Adipocyte (in vitro differentiated cells): ENCODE results near the gene SCN1B.
A peak's percentile ranks its signal among the peaks of the same experiment; 100 is the strongest.
"Not testable (repeated sequence)": the region's sequence is repeated elsewhere in the genome, so short reads cannot be mapped to it uniquely, and the experiment has no call there.

ENCODE experiments used
- DNase-seq: peaks from one replicate; pipeline ENCODE4 v3.0.0-alpha.2; 2015; ENCODE audit warnings: low read depth
- H3K27me3 ChIP-seq: replicated peaks from 2 replicates; pipeline ENCODE4 v1.7.0; 2013; ENCODE audit warnings: mild to moderate bottlenecking, low read length, moderate library complexity; ENCODE audit not compliant: control insufficient read depth, insufficient read depth
- H3K36me3 ChIP-seq: 2 replicates; pipeline ENCODE4 v1.7.0; 2013; ENCODE audit warnings: low read length, mild to moderate bottlenecking, moderate library complexity; ENCODE audit not compliant: control insufficient read depth, insufficient read depth, severe bottlenecking
- H3K4me1 ChIP-seq: 2 replicates; pipeline ENCODE4 v1.7.0; 2013; ENCODE audit warnings: mild to moderate bottlenecking, low read length, moderate library complexity; ENCODE audit not compliant: control insufficient read depth, insufficient read depth
- H3K4me3 ChIP-seq: 2 replicates; pipeline ENCODE4 v1.7.0; 2013; ENCODE audit warnings: mild to moderate bottlenecking, low read length, moderate library complexity
- H3K9ac ChIP-seq: 2 replicates; pipeline ENCODE4 v1.7.0; 2013; ENCODE audit warnings: mild to moderate bottlenecking, low read length, moderate library complexity
- H3K9me3 ChIP-seq: 2 replicates; pipeline ENCODE4 v1.7.0; 2013; ENCODE audit warnings: mild to moderate bottlenecking, low read length, moderate library complexity; ENCODE audit not compliant: control insufficient read depth

Gene SCN1B

GRCh38 chr19:35030257-35031071, at the start of gene SCN1B:
Gene SCN1B (plus strand): TSS chr19:35030470. CDS start chr19:35030821, 351 bp downstream.
- peak; percentile 89 for DNase-seq
- Histone ChIP-seq H3K27me3 (peaks cover 7% of the 10 kb centered on the region), H3K36me3 (peaks cover 25% of the 10 kb centered on the region), H3K4me3 (peak within 1 kb of the TSS; percentile 72), H3K9me3 (no peaks in the 10 kb centered on the region), H3K4me1 (no peaks in the 10 kb centered on the region), H3K9ac (peak within 1 kb of the TSS; percentile 21)

- no peak for DNase-seq
- peaks cover 7% of the 10 kb centered on the region for H3K27me3 ChIP-seq
- no peak overlapping the region for H3K4me3 ChIP-seq
- H3K4me1 ChIP-seq: peaks cover 4% of the 10 kb centered on the region
- H3K9me3 ChIP-seq: peaks cover 4% of the 10 kb centered on the region
- no peak overlapping the region for H3K9ac ChIP-seq
- H3K36me3 ChIP-seq: no peaks in the 10 kb centered on the region
Measured at GRCh38 chr19:34982275-34982674, 48.0 kb upstream of the SCN1B start.

DNA sequence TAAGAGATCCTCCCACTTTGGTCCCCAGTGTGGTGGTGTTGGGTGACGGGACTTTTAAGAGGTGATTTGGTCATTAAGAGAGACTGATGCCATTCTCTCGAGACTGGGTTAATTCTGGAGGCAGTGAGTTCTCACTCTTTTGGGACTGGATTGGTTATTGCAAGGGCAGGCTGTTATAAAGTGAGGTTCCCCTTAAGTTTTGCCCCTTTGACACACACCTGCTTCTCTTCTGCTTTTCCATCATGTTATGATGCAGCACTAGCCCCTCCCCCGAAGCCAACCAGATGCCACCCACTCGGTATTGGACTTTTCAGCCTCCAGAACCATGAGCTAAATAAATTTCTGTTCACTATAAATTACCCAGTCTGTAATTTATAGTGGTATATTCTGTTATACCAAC, 46.5 kb upstream of the SCN1B start:
- Histone ChIP-seq H3K4me3 (no peak overlapping the region), H3K9me3 (peaks cover 4% of the 10 kb centered on the region), H3K4me1 (peaks cover 4% of the 10 kb centered on the region), H3K36me3 (no peaks in the 10 kb centered on the region), H3K9ac (no peak overlapping the region), H3K27me3 (peaks cover 7% of the 10 kb centered on the region)
- no peak for DNase-seq

GRCh38 chr19:34984287-34984686, 46.0 kb upstream of the SCN1B start:
- Histone ChIP-seq H3K4me1 (peaks cover 4% of the 10 kb centered on the region), H3K4me3 (no peak overlapping the region)
- DNase-seq: no peak

DNA sequence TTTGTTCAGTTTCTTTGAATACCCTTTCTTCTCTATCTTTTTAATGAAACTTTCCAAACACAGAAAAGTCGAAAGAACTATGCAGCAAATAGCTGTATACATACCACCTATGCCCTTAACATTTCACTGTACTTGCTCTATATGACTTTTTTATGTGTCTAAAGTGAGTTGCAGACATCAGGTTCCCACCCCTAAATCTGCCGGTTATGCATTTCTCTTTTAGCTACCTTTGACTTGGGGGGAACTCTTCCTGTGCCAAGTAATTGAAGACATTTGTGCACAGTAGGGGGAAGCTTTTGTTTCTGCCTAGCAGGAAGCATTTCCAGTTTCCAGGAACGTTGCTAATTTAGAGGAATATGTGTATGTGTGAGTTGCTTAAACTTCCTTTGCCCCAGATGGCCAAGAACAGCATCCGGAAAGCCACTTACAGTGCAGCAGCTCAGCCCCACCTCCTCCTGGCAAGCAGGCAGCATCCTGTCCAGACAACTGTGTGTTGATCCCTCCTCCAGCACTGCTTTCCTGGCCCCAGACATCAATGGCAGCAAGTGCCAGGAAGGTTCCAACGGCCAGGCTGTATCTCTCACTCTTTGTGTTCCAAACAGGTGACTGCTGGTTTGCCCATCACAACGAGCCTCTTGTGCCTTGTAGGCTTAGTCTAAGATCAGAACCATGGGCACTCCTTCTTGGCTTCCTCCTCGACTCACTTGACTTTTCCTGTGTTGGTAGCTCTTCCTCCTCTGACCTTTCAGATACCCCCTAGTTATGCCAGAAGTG, 44.8 kb upstream of the SCN1B start:
- Histone ChIP-seq H3K4me3 (peak overlapping the region; percentile 6), H3K27me3 (no peaks in the 10 kb centered on the region), H3K9ac (peak overlapping the region; percentile 27), H3K4me1 (peaks cover 4% of the 10 kb centered on the region), H3K9me3 (peaks cover 4% of the 10 kb centered on the region), H3K36me3 (no peaks in the 10 kb centered on the region)
- no peak for DNase-seq

More at GRCh38 chr19:34984287-34984686, 46.0 kb upstream of the SCN1B start:
- H3K9me3 ChIP-seq: peaks cover 4% of the 10 kb centered on the region
- H3K36me3 ChIP-seq: no peaks in the 10 kb centered on the region
- H3K27me3 ChIP-seq: peaks cover 2% of the 10 kb centered on the region
- H3K9ac ChIP-seq: no peak overlapping the region

- Histone ChIP-seq H3K27me3 (no peaks in the 10 kb centered on the region), H3K36me3 (no peaks in the 10 kb centered on the region), H3K9me3 (peaks cover 4% of the 10 kb centered on the region), H3K4me3 (no peak overlapping the region), H3K4me1 (peaks cover 4% of the 10 kb centered on the region), H3K9ac (no peak overlapping the region)
- DNase-seq: no peak
Measured at GRCh38 chr19:34988119-34988518, 42.2 kb upstream of the SCN1B start.

GRCh38 chr19:34989298-34989697, 41.0 kb upstream of the SCN1B start:
- DNase-seq: no peak
- Histone ChIP-seq H3K9me3 (peaks cover 1% of the 10 kb centered on the region), H3K27me3 (peaks cover 3% of the 10 kb centered on the region), H3K4me3 (no peak overlapping the region), H3K36me3 (no peaks in the 10 kb centered on the region), H3K9ac (no peak overlapping the region), H3K4me1 (peaks cover 4% of the 10 kb centered on the region)

DNA sequence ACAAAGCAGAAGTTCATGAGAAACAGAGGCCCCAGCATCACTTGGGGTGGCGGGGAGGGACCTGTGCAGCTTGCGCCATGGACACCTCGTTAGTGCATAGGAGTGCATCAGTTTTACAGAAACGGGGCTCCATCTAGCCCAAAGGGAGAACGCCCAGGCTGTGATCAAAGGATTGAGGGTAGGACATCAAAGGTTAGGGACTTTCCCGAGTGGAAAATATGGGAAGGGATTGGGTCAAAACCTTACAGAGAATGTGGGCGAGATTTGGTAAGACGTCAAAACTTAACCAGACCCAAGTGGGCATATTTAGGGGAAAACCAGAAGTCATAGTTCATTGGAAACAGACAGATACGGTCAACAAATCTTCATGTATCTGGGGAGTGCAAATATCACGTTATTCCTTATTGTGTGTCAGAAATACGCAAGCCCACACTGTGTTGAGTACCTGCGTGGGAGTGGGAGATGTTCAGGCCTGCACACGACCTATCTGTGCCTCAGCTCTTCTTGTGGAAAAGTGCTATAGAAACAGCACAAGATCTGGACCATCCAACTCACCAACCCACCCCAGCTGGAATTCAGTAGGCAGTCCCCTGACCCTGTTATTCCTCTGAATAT, 39.6 kb upstream of the SCN1B start:
- H3K4me3 ChIP-seq: no peak overlapping the region

DNA sequence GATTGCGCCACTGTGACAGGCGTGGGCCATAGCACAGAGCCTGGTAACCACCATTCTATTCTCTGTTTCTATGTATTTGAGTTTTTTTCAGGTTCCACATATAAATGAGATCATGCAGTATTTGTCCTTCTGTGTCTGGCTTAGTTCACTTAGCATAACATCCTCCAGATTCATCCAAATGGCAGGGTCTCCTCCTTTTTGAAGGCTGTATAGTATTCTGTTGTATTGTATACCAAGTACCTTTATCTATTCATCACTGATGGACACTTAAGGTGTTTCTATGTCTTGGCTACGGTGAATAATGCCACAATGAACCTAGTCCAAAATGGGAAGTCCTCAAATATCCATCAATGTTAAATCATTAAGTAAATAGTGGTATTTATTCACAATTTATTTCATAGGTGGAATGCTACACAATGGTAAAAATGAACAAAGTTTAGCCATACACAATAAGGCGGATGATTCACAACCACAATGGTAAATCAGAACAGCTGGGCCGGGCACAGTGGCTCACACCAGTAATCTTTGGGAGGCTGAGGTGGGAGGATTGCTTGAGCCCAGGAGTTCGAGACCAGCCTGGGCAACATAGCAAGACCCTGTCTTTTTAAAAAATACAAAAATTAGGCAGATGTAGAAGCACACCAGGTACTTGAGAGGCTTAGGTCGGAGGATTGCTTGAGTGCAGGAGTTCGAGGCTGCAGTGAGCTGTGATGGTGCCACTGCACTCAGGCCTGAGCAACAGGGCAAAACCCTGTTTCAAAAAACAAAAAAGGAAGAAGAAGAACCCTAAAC, 38.5 kb upstream of the SCN1B start:
- H3K9me3 ChIP-seq: no peaks in the 10 kb centered on the region
- no peak overlapping the region for H3K4me3 ChIP-seq
- no peak for DNase-seq

More for the DNA sequence above, 39.6 kb upstream of the SCN1B start:
- no peaks in the 10 kb centered on the region for H3K36me3 ChIP-seq
- no peak overlapping the region for H3K9ac ChIP-seq
- no peaks in the 10 kb centered on the region for H3K9me3 ChIP-seq
- no peaks in the 10 kb centered on the region for H3K4me1 ChIP-seq
- DNase-seq: no peak
- peaks cover 3% of the 10 kb centered on the region for H3K27me3 ChIP-seq

GRCh38 chr19:34992582-34992981, 37.7 kb upstream of the SCN1B start:
- H3K4me1 ChIP-seq, H3K9ac ChIP-seq, DNase-seq, H3K36me3 ChIP-seq, H3K27me3 ChIP-seq, H3K9me3 ChIP-seq, H3K4me3 ChIP-seq: not testable (repeated sequence)

More for the DNA sequence above, 38.5 kb upstream of the SCN1B start:
- Histone ChIP-seq H3K9ac (no peak overlapping the region), H3K36me3 (no peaks in the 10 kb centered on the region), H3K4me1 (no peaks in the 10 kb centered on the region), H3K27me3 (peaks cover 3% of the 10 kb centered on the region)
